ENCODE data around the gene SLC12A8.

The SLC12A8 gene

GRCh38 chr3:125141596-125142419 is 70.7 kb downstream of the SLC12A8 start:
- Histone ChIP-seq H2BK15ac (ENCODE audit: low read depth, poor library complexity, severe bottlenecking) (peak overlapping the region; percentile 92), H3K9me3 (ENCODE audit: control insufficient read depth, low read length) (no peaks in the 10 kb centered on the region), H4K8ac (ENCODE audit: low read length) (peak overlapping the region; percentile 93), H3K4me2 (ENCODE audit: low read length, poor library complexity, severe bottlenecking) (peak overlapping the region; percentile 71), H3K9ac (ENCODE audit: low read length) (peak overlapping the region; percentile 58), H2BK5ac (ENCODE audit: low read depth, low read length, poor library complexity, severe bottlenecking) (peak overlapping the region; percentile 46), H2AFZ (ENCODE audit: low read depth, low read length) (peak overlapping the region; percentile 19), H3K4ac (ENCODE audit: low read depth in 1 of 2, low read length in 2 of 2) (peak overlapping the region; percentile 77 to 81), H4K91ac (ENCODE audit: low read length) (peak overlapping the region; percentile 93), H2BK12ac (ENCODE audit: low read length in 2 of 2) (peak overlapping the region; percentile 42 to 95), H3K14ac (ENCODE audit: low read length in 2 of 2) (no peak overlapping the region), H2BK120ac (ENCODE audit: low read depth, low read length) (peak overlapping the region; percentile 96), H3K4me1 (ENCODE audit: control insufficient read depth, insufficient read depth, low read depth, low read length) (peaks cover 49% of the 10 kb centered on the region), H3K4me3 (ENCODE audit: insufficient read depth in 1 of 2, low read depth in 1 of 2, low read length in 2 of 2) (peak overlapping the region in 1 of 2 experiments; percentile 58), H3K27ac (ENCODE audit: low read length, poor library complexity, severe bottlenecking) (no peak overlapping the region), H3K36me3 (ENCODE audit: control insufficient read depth in 1 of 2, insufficient read depth in 2 of 2, low read depth in 1 of 2, low read length in 2 of 2) (no peaks in the 10 kb centered on the region), H3K23ac (ENCODE audit: low read length in 2 of 2) (no peak overlapping the region), H3K18ac (ENCODE audit: low read depth in 1 of 2, low read length in 2 of 2) (peak overlapping the region; percentile 93 to 94), H3K27me3 (ENCODE audit: control insufficient read depth in 1 of 2, insufficient read depth in 1 of 2, low read length in 2 of 2) (no peaks in the 10 kb centered on the region), H2AK5ac (ENCODE audit: low read length, severe bottlenecking) (no peak overlapping the region), H3K79me1 (replicated peaks; ENCODE audit: low read length, poor library complexity, severe bottlenecking) (peaks cover 1% of the 10 kb centered on the region)
- 13% methylated on average over 55 of the region's 61 CpGs for WGBS
- no peak for DNase-seq

GRCh38 chr3:125140818-125141595 is 71.5 kb downstream of the SLC12A8 start:
- Histone ChIP-seq H4K91ac (ENCODE audit: low read length) (peak overlapping the region; percentile 93), H3K79me1 (replicated peaks; ENCODE audit: low read length, poor library complexity, severe bottlenecking) (peaks cover 1% of the 10 kb centered on the region), H2AFZ (ENCODE audit: low read depth, low read length) (no peak overlapping the region), H2AK5ac (ENCODE audit: low read length, severe bottlenecking) (peak overlapping the region; percentile 84), H3K9me3 (ENCODE audit: control insufficient read depth, low read length) (no peaks in the 10 kb centered on the region), H2BK120ac (ENCODE audit: low read depth, low read length) (peak overlapping the region; percentile 96), H3K18ac (ENCODE audit: low read depth in 1 of 2, low read length in 2 of 2) (peak overlapping the region; percentile 67 to 94), H2BK15ac (ENCODE audit: low read depth, poor library complexity, severe bottlenecking) (peak overlapping the region; percentile 92), H3K4me3 (ENCODE audit: insufficient read depth in 1 of 2, low read depth in 1 of 2, low read length in 2 of 2) (peak overlapping the region in 1 of 2 experiments; percentile 58), H4K8ac (ENCODE audit: low read length) (peak overlapping the region; percentile 93), H2BK5ac (ENCODE audit: low read depth, low read length, poor library complexity, severe bottlenecking) (peak overlapping the region; percentile 26), H3K27ac (ENCODE audit: low read length, poor library complexity, severe bottlenecking) (no peak overlapping the region), H3K23ac (ENCODE audit: low read length in 2 of 2) (no peak overlapping the region), H3K14ac (ENCODE audit: low read length in 2 of 2) (no peak overlapping the region), H3K4me2 (ENCODE audit: low read length, poor library complexity, severe bottlenecking) (no peak overlapping the region), H3K27me3 (ENCODE audit: control insufficient read depth in 1 of 2, insufficient read depth in 1 of 2, low read length in 2 of 2) (no peaks in the 10 kb centered on the region), H3K36me3 (ENCODE audit: control insufficient read depth in 1 of 2, insufficient read depth in 2 of 2, low read depth in 1 of 2, low read length in 2 of 2) (no peaks in the 10 kb centered on the region), H3K9ac (ENCODE audit: low read length) (peak overlapping the region; percentile 58), H3K4ac (ENCODE audit: low read depth in 1 of 2, low read length in 2 of 2) (peak overlapping the region; percentile 77 to 81), H2BK12ac (ENCODE audit: low read length in 2 of 2) (peak overlapping the region in 1 of 2 experiments; percentile 96), H3K4me1 (ENCODE audit: control insufficient read depth, insufficient read depth, low read depth, low read length) (peaks cover 48% of the 10 kb centered on the region)
- WGBS: 68% methylated on average over 19 of the region's 19 CpGs
- no peak for DNase-seq

GRCh38 chr3:125140011-125140817 is 72.3 kb downstream of the SLC12A8 start:
- peaks cover 48% of the 10 kb centered on the region for H3K4me1 ChIP-seq (ENCODE audit: control insufficient read depth, insufficient read depth, low read depth, low read length)
- peak overlapping the region; percentile 94 for H4K8ac ChIP-seq (ENCODE audit: low read length)
- H2BK120ac ChIP-seq (ENCODE audit: low read depth, low read length): peak overlapping the region; percentile 69
- H3K18ac ChIP-seq (ENCODE audit: low read depth in 1 of 2, low read length in 2 of 2): peak overlapping the region; percentile 92 to 97
- H3K14ac ChIP-seq (ENCODE audit: low read length in 2 of 2): peak overlapping the region in 1 of 2 experiments; percentile 89
- peak overlapping the region; percentile 88 for H2BK15ac ChIP-seq (ENCODE audit: low read depth, poor library complexity, severe bottlenecking)
- H2AK5ac ChIP-seq (ENCODE audit: low read length, severe bottlenecking): peak overlapping the region; percentile 91
- H3K27me3 ChIP-seq (ENCODE audit: control insufficient read depth in 1 of 2, insufficient read depth in 1 of 2, low read length in 2 of 2): no peaks in the 10 kb centered on the region
- no peaks in the 10 kb centered on the region for H3K36me3 ChIP-seq (ENCODE audit: control insufficient read depth in 1 of 2, insufficient read depth in 2 of 2, low read depth in 1 of 2, low read length in 2 of 2)
- peak overlapping the region; percentile 28 for H3K4me2 ChIP-seq (ENCODE audit: low read length, poor library complexity, severe bottlenecking)
- peak overlapping the region; percentile 57 for H3K9ac ChIP-seq (ENCODE audit: low read length)
- H3K4ac ChIP-seq (ENCODE audit: low read depth in 1 of 2, low read length in 2 of 2): peak overlapping the region; percentile 65 to 96
- H3K27ac ChIP-seq (ENCODE audit: low read length, poor library complexity, severe bottlenecking): peak overlapping the region; percentile 69
- H2BK12ac ChIP-seq (ENCODE audit: low read length in 2 of 2): peak overlapping the region; percentile 93 to 100
- WGBS: 47% methylated on average over 12 of the region's 12 CpGs
- H2AFZ ChIP-seq (ENCODE audit: low read depth, low read length): peak overlapping the region; percentile 49
- peak overlapping the region; percentile 97 for H4K91ac ChIP-seq (ENCODE audit: low read length)
- H3K9me3 ChIP-seq (ENCODE audit: control insufficient read depth, low read length): no peaks in the 10 kb centered on the region
- H3K23ac ChIP-seq (ENCODE audit: low read length in 2 of 2): no peak overlapping the region
- DNase-seq: peak; percentile 78
- H3K4me3 ChIP-seq (ENCODE audit: insufficient read depth in 1 of 2, low read depth in 1 of 2, low read length in 2 of 2): no peak overlapping the region
- peaks cover 1% of the 10 kb centered on the region for H3K79me1 ChIP-seq (replicated peaks; ENCODE audit: low read length, poor library complexity, severe bottlenecking)
- peak overlapping the region; percentile 77 for H2BK5ac ChIP-seq (ENCODE audit: low read depth, low read length, poor library complexity, severe bottlenecking)

Data from mesenchymal stem cell (in vitro differentiated cells and primary cell).